ENCODE measurements around the gene RNF215.

RNF215 gene

GRCh38 chr22:30337461-30337778, 49.8 kb downstream of the RNF215 start:
- H3K4me2 ChIP-seq (ENCODE audit: low read depth, low read length, poor library complexity, severe bottlenecking), result no peak overlapping the region
- no peaks in the 10 kb centered on the region for H3K9me3 ChIP-seq (ENCODE audit: insufficient read depth, low read length)
- no peaks in the 10 kb centered on the region for H3F3A ChIP-seq (ENCODE audit: insufficient read depth)
- no peak overlapping the region for H3K27ac ChIP-seq (ENCODE audit: low read depth, low read length)
- no peaks in the 10 kb centered on the region for H3K27me3 ChIP-seq (ENCODE audit: low read length)
- no peak overlapping the region for H3K4me3 ChIP-seq (ENCODE audit: insufficient read depth, low read length, poor library complexity, severe bottlenecking)
- H4K20me1 ChIP-seq (ENCODE audit: low read depth, low read length), result no peaks in the 10 kb centered on the region
- H2AFZ ChIP-seq (ENCODE audit: low read depth, low read length, severe bottlenecking), result no peak overlapping the region
- no peaks in the 10 kb centered on the region for H3K9me2 ChIP-seq (replicated peaks; ENCODE audit: insufficient read depth, low read length)
- H3K36me3 ChIP-seq (ENCODE audit: low read length), result peaks cover 11% of the 10 kb centered on the region; the same call in 1 of the 2 replicates
- H3K79me2 ChIP-seq (ENCODE audit: insufficient read depth, low read length), result no peaks in the 10 kb centered on the region
- no peak overlapping the region for H3K9ac ChIP-seq (ENCODE audit: low read length)
- TF ChIP-seq, protein P1, sequence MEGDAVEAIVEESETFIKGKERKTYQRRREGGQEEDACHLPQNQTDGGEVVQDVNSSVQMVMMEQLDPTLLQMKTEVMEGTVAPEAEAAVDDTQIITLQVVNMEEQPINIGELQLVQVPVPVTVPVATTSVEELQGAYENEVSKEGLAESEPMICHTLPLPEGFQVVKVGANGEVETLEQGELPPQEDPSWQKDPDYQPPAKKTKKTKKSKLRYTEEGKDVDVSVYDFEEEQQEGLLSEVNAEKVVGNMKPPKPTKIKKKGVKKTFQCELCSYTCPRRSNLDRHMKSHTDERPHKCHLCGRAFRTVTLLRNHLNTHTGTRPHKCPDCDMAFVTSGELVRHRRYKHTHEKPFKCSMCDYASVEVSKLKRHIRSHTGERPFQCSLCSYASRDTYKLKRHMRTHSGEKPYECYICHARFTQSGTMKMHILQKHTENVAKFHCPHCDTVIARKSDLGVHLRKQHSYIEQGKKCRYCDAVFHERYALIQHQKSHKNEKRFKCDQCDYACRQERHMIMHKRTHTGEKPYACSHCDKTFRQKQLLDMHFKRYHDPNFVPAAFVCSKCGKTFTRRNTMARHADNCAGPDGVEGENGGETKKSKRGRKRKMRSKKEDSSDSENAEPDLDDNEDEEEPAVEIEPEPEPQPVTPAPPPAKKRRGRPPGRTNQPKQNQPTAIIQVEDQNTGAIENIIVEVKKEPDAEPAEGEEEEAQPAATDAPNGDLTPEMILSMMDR (IDR thresholded peaks at IDR 0.05; ENCODE audit: insufficient read depth, low read length, poor library complexity, severe bottlenecking), result no peak
- no peak for TF ChIP-seq EZH2phosphoT487 (conservative IDR thresholded peaks at IDR 0.05; ENCODE audit: low read length)

GRCh38 chr22:30336752-30337460, 50.3 kb downstream of the RNF215 start:
- no peaks in the 10 kb centered on the region for H3K9me2 ChIP-seq (replicated peaks; ENCODE audit: insufficient read depth, low read length)
- no peaks in the 10 kb centered on the region for H3K9me3 ChIP-seq (ENCODE audit: insufficient read depth, low read length)
- no peak for TF ChIP-seq EZH2phosphoT487 (conservative IDR thresholded peaks at IDR 0.05; ENCODE audit: low read length)
- TF ChIP-seq, protein P1 (IDR thresholded peaks at IDR 0.05; ENCODE audit: insufficient read depth, low read length, poor library complexity, severe bottlenecking), result no peak
- no peak overlapping the region for H3K4me3 ChIP-seq (ENCODE audit: insufficient read depth, low read length, poor library complexity, severe bottlenecking)
- no peak overlapping the region for H2AFZ ChIP-seq (ENCODE audit: low read depth, low read length, severe bottlenecking)
- H3K79me2 ChIP-seq (ENCODE audit: insufficient read depth, low read length), result no peaks in the 10 kb centered on the region
- no peaks in the 10 kb centered on the region for H3F3A ChIP-seq (ENCODE audit: insufficient read depth)
- no peak overlapping the region for H3K27ac ChIP-seq (ENCODE audit: low read depth, low read length)
- H4K20me1 ChIP-seq (ENCODE audit: low read depth, low read length), result no peaks in the 10 kb centered on the region
- no peaks in the 10 kb centered on the region for H3K27me3 ChIP-seq (ENCODE audit: low read length)
- peaks cover 8% of the 10 kb centered on the region; the same call in 1 of the 2 replicates for H3K36me3 ChIP-seq (ENCODE audit: low read length)
- H3K9ac ChIP-seq (ENCODE audit: low read length), result no peak overlapping the region
- H3K4me2 ChIP-seq (ENCODE audit: low read depth, low read length, poor library complexity, severe bottlenecking), result no peak overlapping the region

DNA sequence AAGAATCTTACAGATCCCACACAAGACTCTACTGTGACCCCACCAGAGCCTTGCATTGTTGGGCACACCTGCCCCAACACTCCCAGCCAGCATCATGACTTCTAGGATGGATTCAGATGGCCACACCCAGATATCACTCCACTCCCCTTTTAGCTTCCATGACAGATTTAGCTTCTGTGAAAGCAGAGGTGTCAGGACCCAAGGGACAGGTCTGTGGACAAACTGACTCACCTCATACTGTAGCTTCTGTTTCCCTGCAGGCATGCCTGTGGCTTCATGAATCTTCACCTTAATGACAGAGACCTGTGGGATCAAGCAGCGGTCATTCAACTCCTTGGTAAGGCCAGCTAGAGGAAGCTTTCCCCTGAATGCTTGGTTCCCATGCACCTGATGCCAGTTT, 52.0 kb downstream of the RNF215 start:
- peaks cover 8% of the 10 kb centered on the region; the same call in 1 of the 2 replicates for H3K36me3 ChIP-seq (ENCODE audit: low read length)
- no peak overlapping the region for H3K4me2 ChIP-seq (ENCODE audit: low read depth, low read length, poor library complexity, severe bottlenecking)
- H3F3A ChIP-seq (ENCODE audit: insufficient read depth), result peaks cover 6% of the 10 kb centered on the region
- H3K9ac ChIP-seq (ENCODE audit: low read length), result no peak overlapping the region
- no peak overlapping the region for H3K27ac ChIP-seq (ENCODE audit: low read depth, low read length)
- H4K20me1 ChIP-seq (ENCODE audit: low read depth, low read length), result no peaks in the 10 kb centered on the region
- TF ChIP-seq, protein P1 (IDR thresholded peaks at IDR 0.05; ENCODE audit: insufficient read depth, low read length, poor library complexity, severe bottlenecking), result no peak
- no peak overlapping the region for H2AFZ ChIP-seq (ENCODE audit: low read depth, low read length, severe bottlenecking)
- no peaks in the 10 kb centered on the region for H3K9me3 ChIP-seq (ENCODE audit: insufficient read depth, low read length)
- H3K4me3 ChIP-seq (ENCODE audit: insufficient read depth, low read length, poor library complexity, severe bottlenecking), result no peak overlapping the region
- no peaks in the 10 kb centered on the region for H3K9me2 ChIP-seq (replicated peaks; ENCODE audit: insufficient read depth, low read length)
- no peaks in the 10 kb centered on the region for H3K79me2 ChIP-seq (ENCODE audit: insufficient read depth, low read length)
- H3K27me3 ChIP-seq (ENCODE audit: low read length), result no peaks in the 10 kb centered on the region

All from SU-DHL-6 (cell line).